K562 (cell line): ENCODE data around the gene AMBRA1. TPM values are rescaled to one million over a fixed set of nuclear protein-coding genes. Genes with fewer than 3 reads are reported as not detected.

Experiments
- CBX3 ChIP-seq, 2 experiments: IDR thresholded peaks; 1 replicate in 1 of 2; 2 replicates in 1 of 2; pipeline ENCODE4 v1.6.1; 2012; ENCODE audit warnings: inconsistent platforms in 2 of 2, low read length in 2 of 2, borderline replicate concordance in 1 of 2, control low read depth in 1 of 2
- CCNT2 ChIP-seq: IDR thresholded peaks from 2 replicates; pipeline ENCODE4 v1.6.1; 2011; ENCODE audit warnings: borderline replicate concordance, low read depth, mild to moderate bottlenecking, moderate library complexity, mixed read lengths, low read length; ENCODE audit not compliant: insufficient read length; ENCODE audit errors: extremely low read depth
- FOXA1 ChIP-seq: fragments of 450-650 bp; IDR thresholded peaks from 2 replicates; pipeline ENCODE4 v1.6.1; 2016; ENCODE audit warnings: mild to moderate bottlenecking, borderline replicate concordance
- MAZ ChIP-seq, 2 experiments: fragments of 450-650 bp in 1 of 2; sonication (generic) in 1 of 2; formaldehyde crosslinking; IDR thresholded peaks in 1 of 2; conservative IDR thresholded peaks in 1 of 2; 2 replicates each; pipeline versions ENCODE4 v1.4.0 to v1.5.0; 2020; ENCODE audit warnings: mild to moderate bottlenecking in 1 of 2, missing genetic modification reagents in 1 of 2
- MXI1 ChIP-seq: IDR thresholded peaks from 2 replicates; pipeline ENCODE4 v1.6.1; 2011; ENCODE audit warnings: low read depth, mild to moderate bottlenecking, improper control_type of control experiment, low read length
- POLR3A ChIP-seq: IDR thresholded peaks from 2 replicates; pipeline ENCODE4 v1.6.1; 2011; ENCODE audit warnings: borderline replicate concordance, mild to moderate bottlenecking, moderate library complexity; ENCODE audit not compliant: insufficient read length, insufficient read depth; ENCODE audit errors: extremely low read depth
- SPI1 ChIP-seq: IDR thresholded peaks from 2 replicates; pipeline ENCODE4 v1.6.1; 2011; ENCODE audit warnings: low read depth, low read length, control low read depth, borderline replicate concordance
- SRSF7 ChIP-seq: fragments of 200-400 bp; formaldehyde crosslinking; optimal IDR thresholded peaks from 2 replicates; pipeline ENCODE3; 2017; ENCODE audit warnings: mild to moderate bottlenecking, low read depth, low read length
- SRSF9 ChIP-seq: fragments of 200-400 bp; formaldehyde crosslinking; IDR thresholded peaks from 2 replicates; pipeline ENCODE4 v1.6.1; 2017; ENCODE audit warnings: low read depth, low read length, borderline replicate concordance
- ZNF316 ChIP-seq: fragments of 450-650 bp; IDR thresholded peaks from 2 replicates; pipeline ENCODE4 v1.6.1; 2016
- polyA plus RNA-seq, 8 experiments: library from polyadenylated mRNA; depleted of rRNA in 4 of 8; stranded (reverse) in 5 of 8; unstranded in 3 of 8; fragments of >200 nt; fragmentation: Nextera tagmentation in 2 of 8; fragmentation: Illumina TruSeq in 1 of 8; extraction: Ambion mirVana in 2 of 8; extraction: Trizol in 1 of 8; gene quantifications; 2 replicates each; pipeline versions ENCODE4 v1.2.1 to v1.2.3, GENCODE V29; 2011 to 2014; ENCODE audit warnings: inconsistent platforms in 1 of 8, missing spikeins in 1 of 8
- total RNA-seq, 7 experiments: library from RNA; depleted of rRNA in 6 of 7; stranded (reverse); fragments of >200 nt in 6 of 7; fragmentation: Illumina TruSeq in 2 of 7; extraction: Trizol in 2 of 7; gene quantifications; 2 replicates each; pipeline versions ENCODE4 v1.2.1 to v1.2.3, GENCODE V29; 2011 to 2021; ENCODE audit warnings: low replicate concordance in 1 of 7
- TF ChIP-seq, protein P1 (sequence below): sonication (generic); formaldehyde crosslinking; IDR thresholded peaks from 2 replicates; pipeline ENCODE4 v1.8.0; 2022; ENCODE audit warnings: mild to moderate bottlenecking, missing genetic modification reagents, borderline replicate concordance
- TF ChIP-seq, protein P2 (sequence below): sonication (generic); formaldehyde crosslinking; IDR thresholded peaks from 2 replicates; pipeline ENCODE4 v1.9.0; 2022; ENCODE audit warnings: mild to moderate bottlenecking, missing genetic modification reagents
- TF ChIP-seq, protein P3 (sequence below): fragments of 250-450 bp; sonication (Bioruptor Pico); IDR thresholded peaks from 2 replicates; pipeline ENCODE4 v1.5.0; 2020; ENCODE audit warnings: mild to moderate bottlenecking
- TF ChIP-seq, protein P4 (sequence below): fragments of 250-450 bp; sonication (Bioruptor Pico); IDR thresholded peaks from 2 replicates; pipeline ENCODE4 v1.5.1; 2021; ENCODE audit warnings: mild to moderate bottlenecking
- TF ChIP-seq, protein P5 (sequence below): fragments of 250-450 bp; sonication (Bioruptor Pico); IDR thresholded peaks from 2 replicates; pipeline ENCODE4 v1.4.0; 2020; ENCODE audit warnings: mild to moderate bottlenecking, moderate library complexity

The AMBRA1 gene
- total and polyA plus RNA-seq, 9 of the 15 experiments (the other 6 are each of a cell fraction or from before 2014, with no cell fraction given) = 0.15 to 24.5 (median 13.0) TPM

DNA sequence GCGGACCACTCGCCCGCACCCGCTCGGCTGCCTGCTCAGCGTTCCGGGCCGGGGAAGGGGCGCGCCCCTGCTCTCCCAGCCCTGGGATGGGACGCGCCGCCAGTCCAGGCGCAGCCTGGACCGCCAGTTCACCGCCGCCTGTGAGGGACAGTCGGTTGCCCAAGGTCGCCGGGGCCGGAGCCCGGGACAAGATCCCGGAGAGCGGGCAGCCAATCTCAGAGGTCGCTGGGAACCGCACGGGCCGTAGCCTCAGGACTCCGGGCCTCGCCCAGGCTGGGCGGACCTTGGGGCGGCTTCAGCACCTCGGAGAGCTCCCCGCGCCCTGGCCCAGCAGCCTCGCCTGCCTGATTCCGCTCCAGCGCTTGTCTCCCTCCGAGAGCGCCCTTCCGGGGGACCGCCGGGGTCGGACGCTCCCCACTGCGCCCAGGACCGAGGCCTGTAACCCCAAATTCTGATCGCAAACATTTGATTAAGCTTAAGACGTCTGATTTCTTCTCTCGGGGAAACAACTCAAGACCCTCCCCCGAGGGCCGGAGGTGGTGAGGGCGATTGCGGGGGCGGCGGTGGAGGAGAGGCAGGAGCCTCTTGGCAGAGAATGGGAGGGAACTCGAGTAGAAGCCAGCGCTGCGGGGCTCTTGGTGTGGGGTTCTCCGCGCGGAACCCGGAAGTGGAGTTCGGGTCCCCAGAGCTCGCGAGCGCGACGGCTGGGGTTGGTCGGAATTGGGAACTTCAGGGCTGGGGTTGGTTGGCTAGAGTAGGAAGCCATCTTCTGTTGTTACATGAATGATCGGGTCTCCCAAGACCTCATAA is 201.2 kb downstream of the AMBRA1 start (continued):
- TF ChIP-seq, protein P1, sequence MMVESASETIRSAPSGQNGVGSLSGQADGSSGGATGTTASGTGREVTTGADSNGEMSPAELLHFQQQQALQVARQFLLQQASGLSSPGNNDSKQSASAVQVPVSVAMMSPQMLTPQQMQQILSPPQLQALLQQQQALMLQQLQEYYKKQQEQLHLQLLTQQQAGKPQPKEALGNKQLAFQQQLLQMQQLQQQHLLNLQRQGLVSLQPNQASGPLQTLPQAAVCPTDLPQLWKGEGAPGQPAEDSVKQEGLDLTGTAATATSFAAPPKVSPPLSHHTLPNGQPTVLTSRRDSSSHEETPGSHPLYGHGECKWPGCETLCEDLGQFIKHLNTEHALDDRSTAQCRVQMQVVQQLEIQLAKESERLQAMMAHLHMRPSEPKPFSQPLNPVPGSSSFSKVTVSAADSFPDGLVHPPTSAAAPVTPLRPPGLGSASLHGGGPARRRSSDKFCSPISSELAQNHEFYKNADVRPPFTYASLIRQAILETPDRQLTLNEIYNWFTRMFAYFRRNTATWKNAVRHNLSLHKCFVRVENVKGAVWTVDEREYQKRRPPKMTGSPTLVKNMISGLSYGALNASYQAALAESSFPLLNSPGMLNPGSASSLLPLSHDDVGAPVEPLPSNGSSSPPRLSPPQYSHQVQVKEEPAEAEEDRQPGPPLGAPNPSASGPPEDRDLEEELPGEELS (CRISPR knock-in tag) = peak; percentile 92; the same call in 1 of the 2 replicates
- TF ChIP-seq MXI1 (peak; percentile 89), SRSF9 (no peak), SRSF7 (no peak), POLR3A (no peak), MAZ (CRISPR knock-in tag; conservative IDR thresholded peaks at IDR 0.05 in 1 of 2, IDR thresholded peaks at IDR 0.05 in 1 of 2) (peak; percentile 57 to 96), ZNF316 (no peak), FOXA1 (no peak), CCNT2 (peak; percentile 63), CBX3 (IDR thresholded peaks at IDR 0.05; ENCODE audit: borderline replicate concordance in 1 of 2, low read length in 2 of 2) (peak in 1 of 2 experiments; percentile 44; a peak in 1 of 3 replicates), SPI1 (no peak)
- TF ChIP-seq, protein P2, sequence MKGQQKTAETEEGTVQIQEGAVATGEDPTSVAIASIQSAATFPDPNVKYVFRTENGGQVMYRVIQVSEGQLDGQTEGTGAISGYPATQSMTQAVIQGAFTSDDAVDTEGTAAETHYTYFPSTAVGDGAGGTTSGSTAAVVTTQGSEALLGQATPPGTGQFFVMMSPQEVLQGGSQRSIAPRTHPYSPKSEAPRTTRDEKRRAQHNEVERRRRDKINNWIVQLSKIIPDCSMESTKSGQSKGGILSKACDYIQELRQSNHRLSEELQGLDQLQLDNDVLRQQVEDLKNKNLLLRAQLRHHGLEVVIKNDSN (CRISPR knock-in tag) = no peak
- TF ChIP-seq, protein P3, sequence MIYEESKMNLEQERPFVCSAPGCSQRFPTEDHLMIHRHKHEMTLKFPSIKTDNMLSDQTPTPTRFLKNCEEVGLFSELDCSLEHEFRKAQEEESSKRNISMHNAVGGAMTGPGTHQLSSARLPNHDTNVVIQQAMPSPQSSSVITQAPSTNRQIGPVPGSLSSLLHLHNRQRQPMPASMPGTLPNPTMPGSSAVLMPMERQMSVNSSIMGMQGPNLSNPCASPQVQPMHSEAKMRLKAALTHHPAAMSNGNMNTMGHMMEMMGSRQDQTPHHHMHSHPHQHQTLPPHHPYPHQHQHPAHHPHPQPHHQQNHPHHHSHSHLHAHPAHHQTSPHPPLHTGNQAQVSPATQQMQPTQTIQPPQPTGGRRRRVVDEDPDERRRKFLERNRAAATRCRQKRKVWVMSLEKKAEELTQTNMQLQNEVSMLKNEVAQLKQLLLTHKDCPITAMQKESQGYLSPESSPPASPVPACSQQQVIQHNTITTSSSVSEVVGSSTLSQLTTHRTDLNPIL (CRISPR knock-in tag) = no peak
- TF ChIP-seq, protein P4, sequence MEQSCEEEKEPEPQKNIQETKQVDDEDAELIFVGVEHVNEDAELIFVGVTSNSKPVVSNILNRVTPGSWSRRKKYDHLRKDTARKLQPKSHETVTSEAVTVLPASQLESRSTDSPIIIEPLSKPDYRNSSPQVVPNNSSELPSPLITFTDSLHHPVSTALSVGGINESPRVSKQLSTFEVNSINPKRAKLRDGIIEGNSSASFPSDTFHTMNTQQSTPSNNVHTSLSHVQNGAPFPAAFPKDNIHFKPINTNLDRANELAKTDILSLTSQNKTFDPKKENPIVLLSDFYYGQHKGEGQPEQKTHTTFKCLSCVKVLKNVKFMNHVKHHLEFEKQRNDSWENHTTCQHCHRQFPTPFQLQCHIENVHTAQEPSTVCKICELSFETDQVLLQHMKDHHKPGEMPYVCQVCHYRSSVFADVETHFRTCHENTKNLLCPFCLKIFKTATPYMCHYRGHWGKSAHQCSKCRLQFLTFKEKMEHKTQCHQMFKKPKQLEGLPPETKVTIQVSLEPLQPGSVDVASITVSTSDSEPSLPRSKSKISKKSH (CRISPR knock-in tag) = no peak
- TF ChIP-seq, protein P5, sequence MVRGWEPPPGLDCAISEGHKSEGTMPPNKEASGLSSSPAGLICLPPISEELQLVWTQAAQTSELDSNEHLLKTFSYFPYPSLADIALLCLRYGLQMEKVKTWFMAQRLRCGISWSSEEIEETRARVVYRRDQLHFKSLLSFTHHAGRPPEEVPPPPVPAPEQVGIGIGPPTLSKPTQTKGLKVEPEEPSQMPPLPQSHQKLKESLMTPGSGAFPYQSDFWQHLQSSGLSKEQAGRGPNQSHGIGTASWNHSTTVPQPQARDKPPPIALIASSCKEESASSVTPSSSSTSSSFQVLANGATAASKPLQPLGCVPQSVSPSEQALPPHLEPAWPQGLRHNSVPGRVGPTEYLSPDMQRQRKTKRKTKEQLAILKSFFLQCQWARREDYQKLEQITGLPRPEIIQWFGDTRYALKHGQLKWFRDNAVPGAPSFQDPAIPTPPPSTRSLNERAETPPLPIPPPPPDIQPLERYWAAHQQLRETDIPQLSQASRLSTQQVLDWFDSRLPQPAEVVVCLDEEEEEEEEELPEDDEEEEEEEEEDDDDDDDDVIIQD (CRISPR knock-in tag) = no peak
